PC-3 (cell line): Measurements from ENCODE around the gene SHISA6.

Source experiments
- CTCF ChIP-seq: fragments of 300-600 bp; sonication (generic); conservative IDR thresholded peaks from 2 replicates; pipeline ENCODE4 v1.5.1; 2017; ENCODE audit warnings: antibody characterized with exemption, low read depth, mild to moderate bottlenecking, low read length
- EZH2 ChIP-seq: fragments of 300-600 bp; sonication (generic); IDR thresholded peaks from one replicate; pipeline ENCODE4 v1.6.1; 2017; ENCODE audit warnings: antibody characterized with exemption, mild to moderate bottlenecking, low read length; ENCODE audit not compliant: unreplicated experiment
- EZH2phosphoT487 ChIP-seq: fragments of 300-600 bp; sonication (generic); IDR thresholded peaks from 2 replicates; pipeline ENCODE4 v1.6.1; 2018; ENCODE audit warnings: mild to moderate bottlenecking, antibody characterized with exemption, low read length, borderline replicate concordance

GRCh38 chr17:11334493-11334892 is 93.5 kb downstream of the SHISA6 start:
- TF ChIP-seq CTCF (no peak), EZH2 (no peak), EZH2phosphoT487 (no peak)
